Endometrial microvascular endothelial cells (primary cell): ENCODE measurements around the gene IL1R1. TPM values are rescaled to one million over a fixed set of nuclear protein-coding genes. Genes with fewer than 3 reads are reported as not detected.

Source experiments
- in situ Hi-C: cut with HindIII; loops from 2 replicates; pipeline ENCODE4 v1.10.0; 2017; ENCODE audit warnings: low sequenced_read_pairs, low pct_unique_long_range_greater_than_20kb; ENCODE audit errors: inconsistent ontology term
- total RNA-seq: library from RNA; depleted of rRNA; stranded (reverse); fragments of >200 nt; gene quantifications from one replicate; pipeline ENCODE4 v1.2.3, GENCODE V29; 2015; ENCODE audit errors: inconsistent ontology term

IL1R1 gene
- total RNA-seq, 1 donor from 2014 or later: 4.4 TPM

GRCh38 chr2:102154946-102155702 is 12.6 kb downstream of the IL1R1 start:
- in situ Hi-C loops: no loop called here

GRCh38 chr2:102155703-102156515 is 13.4 kb downstream of the IL1R1 start:
- in situ Hi-C loops: no loop called here

DNA sequence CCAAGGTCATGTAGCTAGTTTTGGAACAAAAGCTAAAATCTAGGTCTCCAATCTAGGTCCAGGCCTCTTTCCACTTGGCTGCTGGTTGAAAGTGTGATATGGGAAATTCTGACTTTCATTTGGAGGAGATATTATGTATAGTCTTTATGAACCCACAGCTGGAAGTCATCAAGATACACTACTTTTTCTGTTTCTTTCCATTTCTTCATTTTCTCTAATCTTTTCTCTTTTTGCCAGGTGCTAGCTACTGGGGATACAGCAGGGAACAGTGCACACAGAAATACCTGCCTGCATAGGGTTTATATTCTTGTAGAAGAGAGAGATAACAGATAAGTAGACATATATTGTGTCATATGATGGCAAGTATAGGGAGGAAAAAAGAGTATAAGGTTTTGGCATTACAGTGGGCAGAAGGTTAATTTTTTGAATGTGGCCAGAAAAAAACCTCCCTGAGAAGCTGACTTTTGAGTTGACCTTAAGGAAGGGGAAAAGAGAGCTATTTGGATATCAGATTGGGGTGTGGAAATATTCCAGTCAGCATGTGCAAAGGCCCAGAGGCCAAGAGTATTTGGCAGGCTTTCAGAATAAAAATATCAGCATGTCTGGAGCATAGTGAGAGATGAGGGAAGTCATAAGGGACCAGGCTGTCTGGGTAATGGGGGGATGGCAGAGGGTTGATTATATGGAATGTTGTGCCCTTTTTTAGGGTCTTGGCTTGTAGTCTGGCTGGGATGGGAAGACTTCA is 15.6 kb downstream of the IL1R1 start:
- in situ Hi-C loops: no loop called here

GRCh38 chr2:102159295-102159694 is 16.7 kb downstream of the IL1R1 start:
- in situ Hi-C loops: no loop called here

DNA sequence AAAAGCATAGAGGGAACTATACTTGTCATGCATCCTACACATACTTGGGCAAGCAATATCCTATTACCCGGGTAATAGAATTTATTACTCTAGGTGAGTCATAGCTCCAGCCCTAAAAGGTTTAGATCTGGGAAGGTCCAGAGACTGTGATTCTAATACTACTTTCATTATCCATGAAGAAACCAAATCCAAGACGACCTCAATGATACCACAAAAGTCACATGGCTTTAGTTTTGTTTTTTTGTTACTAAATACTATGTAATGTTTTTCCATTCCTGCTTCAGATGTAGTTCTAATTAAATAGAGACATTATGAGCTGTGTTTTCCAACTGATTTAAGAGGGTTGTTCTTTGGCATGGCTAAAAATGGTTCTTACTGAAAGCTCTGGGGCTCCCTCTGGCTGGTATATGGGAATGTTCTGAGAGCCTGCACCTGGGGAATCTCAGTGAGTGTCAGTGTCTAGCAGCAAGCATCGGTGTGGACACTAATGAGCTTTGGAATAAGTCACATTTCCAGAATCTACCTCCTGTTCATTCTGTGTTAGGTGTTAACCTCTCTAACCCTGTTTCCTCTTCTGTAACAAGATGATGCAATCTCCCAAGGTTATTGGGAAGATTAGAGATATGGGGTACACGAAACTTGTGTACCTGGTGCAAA is 23.8 kb downstream of the IL1R1 start:
- in situ Hi-C loops: no loop called here

- in situ Hi-C loops: no loop called here
Observed at GRCh38 chr2:102168026-102168771, 25.7 kb downstream of the IL1R1 start.

DNA sequence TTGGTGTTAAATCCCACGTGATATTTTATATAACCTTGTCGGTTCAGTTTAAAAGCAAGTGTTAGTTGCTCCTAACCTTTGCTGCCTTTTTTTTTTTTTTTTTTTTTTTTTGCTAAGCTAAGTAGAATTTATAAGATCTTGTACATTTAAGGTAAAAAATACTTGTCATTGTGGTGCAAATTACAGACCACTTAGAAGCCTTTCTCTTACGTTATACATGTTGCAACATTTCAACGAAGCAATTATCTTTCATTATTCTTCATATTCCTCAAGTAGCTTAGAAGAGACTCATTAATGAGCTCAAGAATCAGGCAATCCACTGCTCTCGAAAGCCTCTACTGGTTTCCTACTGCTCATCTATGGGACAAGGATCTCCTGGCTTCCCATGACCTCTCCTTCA is 29.4 kb downstream of the IL1R1 start:
- in situ Hi-C loops: no loop called here

- in situ Hi-C loops: no loop called here
Observed at GRCh38 chr2:102172745-102173144, 30.2 kb downstream of the IL1R1 start.

DNA sequence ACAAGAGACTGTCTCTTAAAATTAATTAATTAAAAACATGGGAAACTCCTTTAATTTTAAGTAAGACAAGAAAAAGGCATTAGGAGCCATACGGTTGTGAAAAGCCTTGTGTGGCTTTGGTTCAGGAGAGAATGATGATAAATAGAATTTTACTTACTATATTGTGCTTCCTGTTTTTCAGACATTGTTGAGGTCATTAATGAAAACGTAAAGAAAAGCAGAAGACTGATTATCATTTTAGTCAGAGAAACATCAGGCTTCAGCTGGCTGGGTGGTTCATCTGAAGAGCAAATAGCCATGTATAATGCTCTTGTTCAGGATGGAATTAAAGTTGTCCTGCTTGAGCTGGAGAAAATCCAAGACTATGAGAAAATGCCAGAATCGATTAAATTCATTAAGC is 33.6 kb downstream of the IL1R1 start:
- in situ Hi-C loops: no loop called here

DNA sequence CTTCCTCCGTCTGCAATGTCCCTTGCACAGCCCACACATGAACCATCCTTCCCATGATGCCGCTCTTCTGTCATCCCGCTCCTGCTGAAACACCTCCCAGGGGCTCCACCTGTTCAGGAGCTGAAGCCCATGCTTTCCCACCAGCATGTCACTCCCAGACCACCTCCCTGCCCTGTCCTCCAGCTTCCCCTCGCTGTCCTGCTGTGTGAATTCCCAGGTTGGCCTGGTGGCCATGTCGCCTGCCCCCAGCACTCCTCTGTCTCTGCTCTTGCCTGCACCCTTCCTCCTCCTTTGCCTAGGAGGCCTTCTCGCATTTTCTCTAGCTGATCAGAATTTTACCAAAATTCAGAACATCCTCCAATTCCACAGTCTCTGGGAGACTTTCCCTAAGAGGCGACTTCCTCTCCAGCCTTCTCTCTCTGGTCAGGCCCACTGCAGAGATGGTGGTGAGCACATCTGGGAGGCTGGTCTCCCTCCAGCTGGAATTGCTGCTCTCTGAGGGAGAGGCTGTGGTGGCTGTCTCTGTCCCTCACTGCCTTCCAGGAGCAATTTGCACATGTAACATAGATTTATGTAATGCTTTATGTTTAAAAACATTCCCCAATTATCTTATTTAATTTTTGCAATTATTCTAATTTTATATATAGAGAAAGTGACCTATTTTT is 35.4 kb downstream of the IL1R1 start:
- in situ Hi-C loops: no loop called here

DNA sequence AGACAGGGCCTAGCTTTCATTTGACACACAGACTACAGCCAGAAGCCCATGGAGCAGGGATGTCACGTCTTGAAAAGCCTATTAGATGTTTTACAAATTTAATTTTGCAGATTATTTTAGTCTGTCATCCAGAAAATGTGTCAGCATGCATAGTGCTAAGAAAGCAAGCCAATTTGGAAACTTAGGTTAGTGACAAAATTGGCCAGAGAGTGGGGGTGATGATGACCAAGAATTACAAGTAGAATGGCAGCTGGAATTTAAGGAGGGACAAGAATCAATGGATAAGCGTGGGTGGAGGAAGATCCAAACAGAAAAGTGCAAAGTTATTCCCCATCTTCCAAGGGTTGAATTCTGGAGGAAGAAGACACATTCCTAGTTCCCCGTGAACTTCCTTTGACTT is 36.5 kb downstream of the IL1R1 start:
- in situ Hi-C loops: no loop called here

GRCh38 chr2:102179788-102180686 is 37.5 kb downstream of the IL1R1 start:
- in situ Hi-C loops: no loop called here

DNA sequence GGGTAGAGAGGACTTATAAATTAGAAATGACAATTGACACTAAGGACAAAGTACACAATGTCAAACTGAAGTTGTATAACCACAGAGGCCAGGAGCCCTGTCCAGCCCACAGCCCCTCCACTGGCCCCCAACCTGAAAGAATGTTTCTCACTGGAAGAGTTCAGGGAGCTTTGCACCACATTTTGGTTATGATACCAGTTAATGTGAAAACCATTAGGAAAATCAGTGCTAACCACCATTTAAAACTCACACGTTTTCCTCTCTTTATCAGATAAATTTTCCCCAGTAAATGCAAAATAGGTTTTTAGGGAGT is 38.1 kb downstream of the IL1R1 start:
- in situ Hi-C loops: no loop called here

- in situ Hi-C loops: no loop called here
Observed at GRCh38 chr2:102181376-102181775, 38.8 kb downstream of the IL1R1 start.

GRCh38 chr2:102181919-102182635 is 39.5 kb downstream of the IL1R1 start:
- in situ Hi-C loops: no loop called here

DNA sequence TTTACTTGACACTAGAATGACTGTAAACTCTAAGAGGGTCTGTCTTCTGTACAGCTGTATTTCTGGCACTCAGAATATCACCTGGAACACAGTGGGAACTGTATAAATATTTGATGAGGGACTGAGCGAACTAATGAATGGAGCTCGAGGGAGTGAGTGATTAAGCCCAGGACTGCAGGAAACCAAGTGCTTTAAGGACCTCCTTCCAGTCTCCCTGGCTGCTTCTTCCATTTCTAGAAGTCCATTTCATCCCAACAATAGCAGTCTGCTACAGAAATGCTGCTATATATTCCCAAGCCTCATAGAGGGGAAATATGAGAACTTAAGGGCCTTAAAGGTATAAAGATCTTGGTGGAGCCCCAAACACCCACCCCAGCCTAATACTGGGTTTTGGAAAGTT is 41.5 kb downstream of the IL1R1 start:
- in situ Hi-C loops: no loop called here

DNA sequence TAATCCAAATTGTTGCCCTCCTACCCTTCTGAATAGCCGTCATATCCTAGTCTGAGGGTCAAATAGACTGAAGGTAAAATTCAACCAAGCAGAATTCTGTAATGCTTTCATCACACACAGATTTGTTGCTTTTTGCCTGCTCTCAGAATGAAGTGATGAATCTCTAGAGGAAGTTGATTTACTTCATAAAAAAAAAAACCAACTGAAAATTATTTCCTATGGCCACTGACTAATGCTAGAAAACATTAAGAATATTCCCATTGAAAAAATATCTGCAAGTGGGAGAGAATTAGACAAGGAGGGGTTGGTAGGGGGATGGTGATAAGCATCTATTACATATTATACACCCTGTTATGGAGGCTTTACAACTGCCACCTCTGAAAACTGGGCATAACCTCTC is 42.0 kb downstream of the IL1R1 start:
- in situ Hi-C loops: no loop called here
